Keratinocyte (primary cell): ENCODE results near the gene ORM2. TPM values are rescaled to one million over a fixed set of nuclear protein-coding genes. Genes with fewer than 3 reads are reported as not detected.
"Not testable (repeated sequence)": the region's sequence is repeated elsewhere in the genome, so short reads cannot be mapped to it uniquely, and the experiment has no call there.

ENCODE experiments used
- DNase-seq: peaks from one replicate; pipeline ENCODE4 v3.0.0-alpha.2; 2011; ENCODE audit warnings: low read depth, missing footprints, low spot score
- FAIRE-seq: peaks from 2 replicates; lab custom pipeline; 2011; peaks lifted over from hg19 to GRCh38; lab: Jason Lieb, UNC
- H2AFZ ChIP-seq: 2 replicates; pipeline ENCODE4 v1.6.0; 2012; ENCODE audit warnings: low read length, control low read depth, inconsistent platforms; ENCODE audit not compliant: control insufficient read depth
- H3K27ac ChIP-seq: 2 replicates; pipeline ENCODE4 v1.5.1; 2011; ENCODE audit warnings: low read length; ENCODE audit not compliant: control insufficient read depth, insufficient read depth
- H3K27me3 ChIP-seq: 3 replicates; pipeline ENCODE4 v1.6.0; 2011; ENCODE audit warnings: low read length; ENCODE audit not compliant: control insufficient read depth, insufficient read depth; ENCODE audit errors: extremely low read depth
- H3K36me3 ChIP-seq, 2 experiments: 2 replicates in 1 of 2; 3 replicates in 1 of 2; pipeline ENCODE4 v1.5.1; 2011; ENCODE audit warnings: low read length in 2 of 2, mild to moderate bottlenecking in 1 of 2; ENCODE audit not compliant: control insufficient read depth in 2 of 2, insufficient read depth in 2 of 2; ENCODE audit errors: extremely low read depth in 1 of 2
- H3K4me1 ChIP-seq: 3 replicates; pipeline ENCODE4 v1.5.1; 2011; ENCODE audit warnings: low read length; ENCODE audit not compliant: control insufficient read depth, insufficient read depth; ENCODE audit errors: extremely low read depth
- H3K4me2 ChIP-seq: 3 replicates; pipeline ENCODE4 v1.6.0; 2011; ENCODE audit warnings: low read depth, low read length; ENCODE audit not compliant: control insufficient read depth, insufficient read depth; ENCODE audit errors: extremely low read depth
- H3K4me3 ChIP-seq, 3 experiments: fragments of 200-600 bp in 1 of 3; sonication (generic) in 1 of 3; 2 replicates in 2 of 3; 3 replicates in 1 of 3; pipeline ENCODE4 v1.5.1; 2011 to 2016; ENCODE audit warnings: low read length in 3 of 3, mild to moderate bottlenecking in 3 of 3, control low read depth in 2 of 3, inconsistent platforms in 1 of 3, low read depth in 1 of 3, mixed read lengths in 1 of 3, mixed run types in 1 of 3, moderate library complexity in 1 of 3; ENCODE audit not compliant: control insufficient read depth in 2 of 3, insufficient read depth in 2 of 3; ENCODE audit errors: extremely low read depth in 1 of 3
- H3K79me2 ChIP-seq: 2 replicates; pipeline ENCODE4 v1.6.0; 2012; ENCODE audit warnings: low read length; ENCODE audit not compliant: control insufficient read depth, insufficient read depth
- H3K9ac ChIP-seq: 3 replicates; pipeline ENCODE4 v1.6.0; 2011; ENCODE audit warnings: low read length; ENCODE audit not compliant: control insufficient read depth, insufficient read depth; ENCODE audit errors: extremely low read depth
- H3K9me1 ChIP-seq: 3 replicates; pipeline ENCODE4 v1.6.0; 2011; ENCODE audit warnings: low read length; ENCODE audit not compliant: control insufficient read depth, insufficient read depth; ENCODE audit errors: extremely low read depth
- H3K9me3 ChIP-seq: 2 replicates; pipeline ENCODE4 v1.5.1; 2012; ENCODE audit warnings: low read depth, low read length; ENCODE audit not compliant: control insufficient read depth
- H4K20me1 ChIP-seq: 3 replicates; pipeline ENCODE4 v1.6.0; 2011; ENCODE audit warnings: low read length; ENCODE audit not compliant: control insufficient read depth, insufficient read depth; ENCODE audit errors: extremely low read depth
- EZH2 ChIP-seq: IDR thresholded peaks from one replicate; pipeline ENCODE4 v1.6.1; 2012; ENCODE audit warnings: inconsistent platforms, mild to moderate bottlenecking, low read length, moderate library complexity
- dilution Hi-C: fragments of 300-500 bp; cut with MboI; formaldehyde crosslinking; loops from one replicate; pipeline ENCODE4 v1.7.0; 2020; ENCODE audit warnings: low sequenced_read_pairs; ENCODE audit not compliant: extremely low pct_ligation_motif_present
- polyA plus RNA-seq, 5 experiments: library from polyadenylated mRNA; depleted of rRNA in 3 of 5; stranded (reverse) in 3 of 5; stranded (forward) in 1 of 5; unstranded in 1 of 5; fragments of >200 nt; gene quantifications; 1 replicate in 1 of 5; 2 replicates in 3 of 5; 3 replicates in 1 of 5; pipeline versions ENCODE4 v1.2.1 to v1.2.3, GENCODE V29; 2011 to 2012; ENCODE audit warnings: missing spikeins in 2 of 5, low read depth in 1 of 5, low replicate concordance in 1 of 5
- TF ChIP-seq, protein P1 (sequence below), 3 experiments: IDR thresholded peaks in 1 of 3; conservative IDR thresholded peaks in 1 of 3; optimal IDR thresholded peaks in 1 of 3; 2 replicates in 2 of 3; 3 replicates in 1 of 3; pipeline versions ENCODE3 to v1.5.1; 2011; ENCODE audit warnings: low read length in 3 of 3, mild to moderate bottlenecking in 3 of 3, moderate library complexity in 2 of 3, control low read depth in 1 of 3, inconsistent platforms in 1 of 3; ENCODE audit not compliant: insufficient read depth in 2 of 3; ENCODE audit errors: extremely low read depth in 1 of 3

The ORM2 gene
- polyA plus RNA-seq, 1 donor (not counting 4 experiments of a cell fraction or from before 2014, with no cell fraction given): not detected

DNA sequence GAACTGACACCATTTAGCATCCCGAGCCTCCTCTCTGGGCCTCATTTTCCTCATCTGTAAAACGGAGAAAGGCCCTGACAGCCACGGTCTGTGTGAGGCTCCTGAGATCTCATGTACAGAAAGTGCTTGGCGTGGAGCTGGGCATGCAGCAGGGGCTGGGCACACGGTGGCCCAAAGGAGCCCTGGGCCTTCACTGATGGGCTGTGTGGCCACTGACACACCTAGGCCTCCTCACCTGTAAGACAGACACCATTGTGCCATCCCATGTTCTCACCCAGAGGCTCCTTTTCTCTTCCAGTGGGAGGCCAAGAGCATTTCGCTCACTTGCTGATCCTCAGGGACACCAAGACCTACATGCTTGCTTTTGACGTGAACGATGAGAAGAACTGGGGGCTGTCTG, 5.2 kb upstream of the ORM2 start:
- Histone ChIP-seq H4K20me1 (no peaks in the 10 kb centered on the region), H3K79me2 (no peaks in the 10 kb centered on the region), H3K9me3 (no peaks in the 10 kb centered on the region), H3K4me2 (no peak overlapping the region), H3K36me3 (no peaks in the 10 kb centered on the region), H3K9me1 (no peaks in the 10 kb centered on the region), H3K27ac (no peak overlapping the region), H3K9ac (no peak overlapping the region), H3K4me1 (no peaks in the 10 kb centered on the region), H3K4me3 (no peak overlapping the region), H3K27me3 (no peaks in the 10 kb centered on the region), H2AFZ (no peak overlapping the region)
- FAIRE-seq (no peak), DNase-seq (no peak)
- no peak for TF ChIP-seq EZH2
- TF ChIP-seq, protein P1, sequence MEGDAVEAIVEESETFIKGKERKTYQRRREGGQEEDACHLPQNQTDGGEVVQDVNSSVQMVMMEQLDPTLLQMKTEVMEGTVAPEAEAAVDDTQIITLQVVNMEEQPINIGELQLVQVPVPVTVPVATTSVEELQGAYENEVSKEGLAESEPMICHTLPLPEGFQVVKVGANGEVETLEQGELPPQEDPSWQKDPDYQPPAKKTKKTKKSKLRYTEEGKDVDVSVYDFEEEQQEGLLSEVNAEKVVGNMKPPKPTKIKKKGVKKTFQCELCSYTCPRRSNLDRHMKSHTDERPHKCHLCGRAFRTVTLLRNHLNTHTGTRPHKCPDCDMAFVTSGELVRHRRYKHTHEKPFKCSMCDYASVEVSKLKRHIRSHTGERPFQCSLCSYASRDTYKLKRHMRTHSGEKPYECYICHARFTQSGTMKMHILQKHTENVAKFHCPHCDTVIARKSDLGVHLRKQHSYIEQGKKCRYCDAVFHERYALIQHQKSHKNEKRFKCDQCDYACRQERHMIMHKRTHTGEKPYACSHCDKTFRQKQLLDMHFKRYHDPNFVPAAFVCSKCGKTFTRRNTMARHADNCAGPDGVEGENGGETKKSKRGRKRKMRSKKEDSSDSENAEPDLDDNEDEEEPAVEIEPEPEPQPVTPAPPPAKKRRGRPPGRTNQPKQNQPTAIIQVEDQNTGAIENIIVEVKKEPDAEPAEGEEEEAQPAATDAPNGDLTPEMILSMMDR (optimal IDR thresholded peaks at IDR 0.05 in 1 of 3, IDR thresholded peaks at IDR 0.05 in 1 of 3, conservative IDR thresholded peaks at IDR 0.05 in 1 of 3; ENCODE audit: extremely low read depth in 1 of 3, insufficient read depth in 2 of 3, low read length in 3 of 3): no peak
- dilution Hi-C loops: no loop called here

DNA sequence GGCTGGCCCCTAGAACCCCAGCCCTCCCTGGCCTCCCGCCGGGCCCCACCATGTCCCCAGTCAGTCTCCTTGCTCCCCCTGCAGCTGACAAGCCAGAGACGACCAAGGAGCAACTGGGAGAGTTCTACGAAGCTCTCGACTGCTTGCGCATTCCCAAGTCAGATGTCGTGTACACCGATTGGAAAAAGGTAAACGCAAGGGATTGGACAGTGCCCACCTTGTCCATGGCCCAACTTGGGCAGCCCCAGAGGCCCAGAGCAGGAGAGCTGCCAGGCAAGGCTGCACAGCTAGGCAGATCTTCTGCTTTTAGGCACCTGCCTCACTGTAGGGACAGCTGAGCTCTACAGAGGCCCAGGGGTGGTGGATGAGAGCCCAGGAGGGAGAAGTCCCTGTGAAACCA, 4.7 kb upstream of the ORM2 start:
- H3K27ac ChIP-seq, H4K20me1 ChIP-seq, H3K4me2 ChIP-seq, H3K36me3 ChIP-seq, H3K79me2 ChIP-seq, H2AFZ ChIP-seq, DNase-seq, FAIRE-seq, H3K9me3 ChIP-seq, H3K4me3 ChIP-seq, H3K9me1 ChIP-seq, H3K9ac ChIP-seq, H3K4me1 ChIP-seq, dilution Hi-C loops, H3K27me3 ChIP-seq: not testable (repeated sequence)

DNA sequence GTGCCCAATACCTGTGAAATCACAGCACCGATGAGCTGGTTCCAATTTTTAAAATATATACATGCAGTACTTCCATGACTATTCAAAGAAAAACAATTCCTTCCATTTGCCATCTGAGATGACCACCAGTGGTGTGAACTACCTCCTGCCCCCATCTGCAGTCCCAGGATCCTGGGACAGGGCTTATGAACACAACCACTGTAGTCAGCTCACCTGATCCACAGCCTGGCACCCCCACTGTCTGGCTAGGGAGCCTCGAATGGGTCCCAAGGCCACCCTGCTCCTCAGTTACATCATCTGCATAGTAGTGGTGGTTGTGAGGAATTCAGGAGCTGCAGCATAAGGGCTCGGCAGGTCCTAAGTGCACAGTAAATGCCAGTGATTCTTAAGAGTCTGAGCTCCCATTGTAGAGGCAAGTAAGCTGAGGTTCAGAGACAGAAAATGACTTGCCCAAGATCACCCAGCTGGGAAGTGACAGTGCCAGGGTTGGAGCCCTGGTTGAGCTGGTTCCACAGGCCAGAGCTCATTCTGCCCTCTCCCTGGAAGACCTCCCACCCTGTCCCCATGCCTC, 3.9 kb upstream of the ORM2 start:
- H3K9ac ChIP-seq, H3K9me3 ChIP-seq, H3K4me2 ChIP-seq, H3K36me3 ChIP-seq, FAIRE-seq, H3K9me1 ChIP-seq, H3K27me3 ChIP-seq, H3K79me2 ChIP-seq, H2AFZ ChIP-seq, H4K20me1 ChIP-seq, H3K4me3 ChIP-seq, H3K27ac ChIP-seq, dilution Hi-C loops, H3K4me1 ChIP-seq, DNase-seq: not testable (repeated sequence)
